ENCODE results near the gene SEC22A.

GRCh38 chr3:123295171-123295900, 93.6 kb downstream of the SEC22A start:
- TF ChIP-seq CTCF (IDR thresholded peaks at IDR 0.05) (no peak), POLR2A (IDR thresholded peaks at IDR 0.05) (no peak)

Data from adrenal gland (tissue), 5 donors.